GM20000 (cell line): ENCODE results near the gene ATAD5.
"Not testable (repeated sequence)": the region's sequence is repeated elsewhere in the genome, so short reads cannot be mapped to it uniquely, and the experiment has no call there.

Experiments used
- DNase-seq: peaks from one replicate; pipeline ENCODE4 v3.0.0; 2012; ENCODE audit warnings: low spot score
- TF ChIP-seq, protein P1 (sequence below): IDR thresholded peaks from 2 replicates; pipeline ENCODE4 v1.5.1; 2012; ENCODE audit warnings: mild to moderate bottlenecking, control low read depth; ENCODE audit errors: extremely low read depth, missing control alignments

ATAD5 gene

DNA sequence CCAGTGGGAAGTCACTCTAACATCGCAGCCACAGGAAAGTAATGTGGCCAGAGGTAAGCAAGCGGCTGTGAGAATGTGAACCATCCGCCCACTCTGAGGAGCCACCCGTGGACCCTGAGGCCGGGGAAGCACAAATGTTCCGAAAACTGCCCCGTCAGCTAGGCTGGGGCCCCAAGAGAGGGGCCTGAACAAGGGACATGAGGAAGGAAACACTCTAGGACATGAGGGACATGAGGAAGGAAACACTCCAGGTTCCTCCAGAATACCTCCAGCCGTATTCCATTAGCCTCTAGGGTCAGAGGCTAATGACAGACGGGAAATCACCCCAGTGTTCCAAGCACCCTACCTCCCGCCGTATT is 74.0 kb downstream of the ATAD5 start:
- TF ChIP-seq, protein P1, sequence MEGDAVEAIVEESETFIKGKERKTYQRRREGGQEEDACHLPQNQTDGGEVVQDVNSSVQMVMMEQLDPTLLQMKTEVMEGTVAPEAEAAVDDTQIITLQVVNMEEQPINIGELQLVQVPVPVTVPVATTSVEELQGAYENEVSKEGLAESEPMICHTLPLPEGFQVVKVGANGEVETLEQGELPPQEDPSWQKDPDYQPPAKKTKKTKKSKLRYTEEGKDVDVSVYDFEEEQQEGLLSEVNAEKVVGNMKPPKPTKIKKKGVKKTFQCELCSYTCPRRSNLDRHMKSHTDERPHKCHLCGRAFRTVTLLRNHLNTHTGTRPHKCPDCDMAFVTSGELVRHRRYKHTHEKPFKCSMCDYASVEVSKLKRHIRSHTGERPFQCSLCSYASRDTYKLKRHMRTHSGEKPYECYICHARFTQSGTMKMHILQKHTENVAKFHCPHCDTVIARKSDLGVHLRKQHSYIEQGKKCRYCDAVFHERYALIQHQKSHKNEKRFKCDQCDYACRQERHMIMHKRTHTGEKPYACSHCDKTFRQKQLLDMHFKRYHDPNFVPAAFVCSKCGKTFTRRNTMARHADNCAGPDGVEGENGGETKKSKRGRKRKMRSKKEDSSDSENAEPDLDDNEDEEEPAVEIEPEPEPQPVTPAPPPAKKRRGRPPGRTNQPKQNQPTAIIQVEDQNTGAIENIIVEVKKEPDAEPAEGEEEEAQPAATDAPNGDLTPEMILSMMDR: no peak
- no peak for DNase-seq

DNA sequence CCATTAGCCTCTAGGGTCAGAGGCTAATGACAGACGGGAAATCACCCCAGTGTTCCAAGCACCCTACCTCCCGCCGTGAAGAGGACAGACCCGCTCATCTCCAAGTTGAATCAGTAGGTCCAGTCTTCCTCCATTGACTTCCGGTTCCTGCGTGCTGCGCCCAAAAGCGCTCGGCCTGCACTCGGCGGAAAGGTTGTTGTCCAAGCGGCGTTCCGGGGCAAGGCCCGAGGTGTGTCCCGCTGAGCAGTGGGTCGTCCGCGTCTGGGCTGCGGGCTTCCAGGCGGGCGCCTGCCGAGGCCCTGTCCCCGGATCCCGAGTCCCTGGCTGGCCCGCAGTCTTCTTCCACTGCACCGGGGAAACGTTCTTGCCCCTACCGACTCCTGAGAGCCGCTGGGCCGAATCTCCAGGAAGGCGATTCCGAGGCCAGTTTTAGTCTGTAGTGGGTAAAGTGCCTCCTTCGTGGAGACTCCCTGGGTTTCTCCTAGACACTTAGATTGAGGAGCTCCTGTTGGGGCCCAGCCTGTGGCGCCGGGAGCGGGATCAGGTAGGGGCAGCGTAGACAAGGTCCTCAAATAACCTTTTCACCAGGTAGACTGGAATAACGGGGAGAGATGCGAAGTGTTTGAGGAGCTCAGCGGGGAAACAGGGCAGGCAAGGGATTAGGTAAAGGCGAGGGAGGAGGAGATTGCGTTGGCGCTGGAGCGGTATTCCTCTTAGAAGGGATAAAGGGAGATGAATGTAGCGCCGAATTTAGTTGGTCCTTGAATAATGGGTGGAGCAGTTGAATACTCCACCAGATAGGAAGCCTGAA is 74.5 kb downstream of the ATAD5 start, which contains the start of gene TEFM:
TSS of gene TEFM (minus strand) at position 138 of the 811 bp plus-strand sequence. CDS start at position 98, 40 bp downstream.
- TF ChIP-seq, protein P1: no peak
- DNase-seq: peak; percentile 88

DNA sequence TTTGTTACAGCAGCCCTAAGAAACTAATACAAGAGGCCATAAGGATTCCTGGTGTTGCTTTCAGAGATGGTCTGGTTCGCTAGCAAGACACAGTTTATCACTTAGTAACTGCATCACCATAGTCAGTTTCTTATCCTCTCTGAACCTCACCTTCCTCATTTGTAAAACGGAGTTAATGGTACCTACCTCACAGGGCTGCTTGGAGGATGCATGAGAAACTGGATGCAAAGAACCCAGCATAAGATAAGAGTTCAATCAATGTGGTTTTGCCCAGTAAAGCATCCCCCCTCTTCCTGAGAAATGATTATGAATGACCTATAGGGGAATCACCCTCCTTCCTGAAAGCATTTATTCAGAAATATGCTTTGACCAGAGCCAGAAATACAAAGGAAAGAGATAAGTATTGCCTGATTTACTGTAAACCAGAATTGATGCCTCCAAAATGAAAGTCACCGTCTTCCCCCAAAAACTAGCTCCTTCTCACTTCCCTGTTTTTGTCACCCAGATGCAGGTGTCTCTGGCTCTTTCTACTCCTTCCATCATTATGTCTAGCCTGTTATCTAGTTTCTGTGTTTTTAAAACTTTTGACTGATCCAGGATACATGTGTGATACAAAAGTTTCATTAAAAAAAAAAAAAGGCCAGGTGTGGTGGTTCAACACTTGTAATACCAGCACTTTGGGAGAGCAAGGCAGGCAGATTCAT is 77.1 kb downstream of the ATAD5 start:
- TF ChIP-seq, protein P1: no peak
- DNase-seq: no peak

DNA sequence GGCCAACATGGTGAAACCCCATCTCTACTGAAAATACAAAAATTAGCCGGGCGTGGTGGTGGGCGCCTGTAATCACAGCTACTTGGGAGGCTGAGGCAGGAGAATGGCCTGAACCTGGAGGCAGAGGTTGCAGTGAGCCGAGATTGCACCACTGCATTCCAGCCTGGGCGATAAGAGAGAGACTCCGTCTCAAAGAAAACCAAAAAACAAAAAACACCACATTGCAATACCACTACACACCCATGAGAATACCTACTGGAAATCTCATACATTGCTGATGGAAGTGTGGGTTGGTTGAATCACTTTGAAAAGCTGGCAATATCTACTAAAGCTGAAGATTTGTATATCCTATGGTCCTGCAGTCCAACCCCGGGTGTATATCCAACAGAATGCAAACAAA is 78.4 kb downstream of the ATAD5 start:
- DNase-seq: not testable (repeated sequence)

DNA sequence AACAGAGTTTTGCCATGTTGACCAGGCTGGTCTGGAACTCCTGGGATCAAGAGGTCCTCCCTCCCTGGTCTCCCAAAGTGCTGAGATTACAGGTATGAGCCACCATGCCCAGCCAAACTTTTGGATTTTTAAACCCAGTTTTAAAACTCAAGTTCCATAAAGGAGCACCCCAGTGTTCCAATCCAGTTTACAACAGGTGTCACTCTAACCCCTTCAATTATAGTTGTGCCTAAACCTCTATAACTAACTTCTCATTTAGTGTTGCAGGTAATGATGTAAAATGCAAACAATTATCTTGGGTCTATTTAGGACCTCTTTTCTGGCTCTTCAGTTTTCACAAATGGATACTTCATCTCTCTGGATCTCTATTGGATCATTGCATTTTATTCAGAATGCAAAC is 82.2 kb downstream of the ATAD5 start:
- no peak for DNase-seq
- TF ChIP-seq, protein P1: no peak

DNA sequence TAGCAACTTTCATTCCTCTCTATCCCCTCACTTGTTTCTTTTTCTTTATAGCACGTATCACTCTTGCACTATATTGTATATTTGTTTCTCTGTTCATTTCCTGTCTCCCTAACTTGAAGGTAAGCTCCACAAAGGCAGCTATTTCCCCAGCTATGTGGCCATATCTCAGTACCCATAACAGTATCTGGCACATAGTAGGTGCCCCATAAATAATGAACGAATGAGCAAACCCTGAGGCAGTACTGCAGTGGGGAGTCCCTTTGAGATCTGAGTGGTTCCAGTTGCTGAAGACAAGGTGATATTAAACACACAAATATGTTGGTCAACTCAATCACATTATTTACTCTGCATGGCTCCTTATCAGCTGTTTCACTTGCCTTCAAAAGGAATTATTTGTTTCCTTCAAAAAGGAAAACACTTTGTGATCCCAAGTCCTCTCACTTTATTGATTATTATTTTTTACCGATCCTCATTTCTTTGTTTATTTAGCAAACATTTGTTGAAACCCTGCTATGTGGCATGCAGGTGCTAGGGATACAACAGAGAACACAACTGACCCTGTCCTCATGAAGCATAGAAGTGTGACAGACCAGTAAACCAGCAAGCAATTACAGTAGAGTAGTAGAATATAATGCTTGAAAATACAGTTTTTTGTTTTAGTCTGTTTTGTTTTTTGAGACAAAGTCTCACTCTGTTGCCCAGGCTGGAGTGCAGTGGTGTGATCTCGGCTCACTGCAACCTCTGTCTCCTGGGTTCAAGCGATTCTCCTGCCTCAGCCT is 84.3 kb downstream of the ATAD5 start:
- TF ChIP-seq, protein P1: no peak
- no peak for DNase-seq

DNA sequence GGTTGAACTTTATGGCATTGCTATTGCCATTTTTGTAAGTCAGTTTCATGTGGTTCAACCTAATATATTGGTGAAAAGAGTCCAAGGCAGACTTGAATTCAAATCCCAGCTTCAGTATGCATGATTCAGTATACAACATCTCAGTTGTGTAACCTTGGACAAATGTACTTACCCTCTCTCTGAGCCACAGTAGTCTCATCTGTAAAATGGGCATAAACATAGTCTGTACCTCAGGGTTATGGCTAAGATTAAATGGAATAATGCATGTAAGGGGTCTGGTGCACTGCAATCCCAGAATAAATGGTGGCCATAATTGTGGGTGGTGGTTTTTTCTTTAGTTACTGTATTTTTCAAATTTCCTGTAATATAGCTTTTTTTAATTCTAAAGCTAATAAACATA is 85.3 kb downstream of the ATAD5 start:
- TF ChIP-seq, protein P1: no peak

More for the DNA sequence above, 85.3 kb downstream of the ATAD5 start:
- DNase-seq: no peak
